K562 (cell line): ENCODE data around the gene SHC1. TPM values are rescaled to one million over a fixed set of nuclear protein-coding genes. Genes with fewer than 3 reads are reported as not detected.

Experiments
- ATAC-seq: fragments of 200-7000 bp; cut with Tn5 transposase; 3 replicates; pipeline ENCODE4 v1.9.1; 2020; ENCODE audit warnings: moderate library complexity
- BruUV-seq: library from RNA; stranded (reverse); fragments of 400-500 nt; replicated peaks from 2 replicates; lab custom pipeline; 2021; lab: Mats Ljungman, UMichigan
- CTCF ChIA-PET: fragments of 300-600 bp; formaldehyde crosslinking; extraction: SDS; loops from one replicate; lab custom pipeline; 2021; ENCODE audit warnings: low intra/inter-chr PET ratio; lab: Yijun Ruan, JAX
- POLR2A ChIA-PET: fragments of 300-600, 350-650 bp; sonication (Branson Sonifier 250); formaldehyde crosslinking; extraction: SDS; loops from one replicate; lab custom pipeline; 2021; ENCODE audit warnings: antibody characterized with exemption, inconsistent platforms; lab: Yijun Ruan, JAX
- DNase-seq, 4 experiments: peaks; one replicate each; pipeline versions ENCODE4 v3.0.0 to v3.0.0-alpha.2; 2011 to 2018; ENCODE audit warnings: low spot score in 3 of 4, mixed read lengths in 3 of 4; ENCODE audit errors: extremely low read depth in 1 of 4
- FAIRE-seq: peaks from 2 replicates; lab custom pipeline; 2011; peaks lifted over from hg19 to GRCh38; lab: Jason Lieb, UNC
- H2AFZ ChIP-seq: 2 replicates; pipeline ENCODE4 v1.6.0; 2011; ENCODE audit warnings: low read depth, low read length, control low read depth, inconsistent platforms
- H3K27ac ChIP-seq: fragments of 200-600 bp; 3 replicates; pipeline ENCODE4 v1.8.0; 2011; ENCODE audit warnings: low read depth, mild to moderate bottlenecking, control low read depth, inconsistent platforms, low read length, moderate library complexity, mixed read lengths; ENCODE audit errors: extremely low read depth
- H3K27me3 ChIP-seq, 2 experiments: fragments of 300-600 bp in 1 of 2; 2 replicates in 1 of 2; 3 replicates in 1 of 2; pipeline versions ENCODE4 v1.6.0 to v1.8.0; 2011; ENCODE audit warnings: inconsistent platforms in 2 of 2, low read length in 2 of 2, mild to moderate bottlenecking in 1 of 2, mixed read lengths in 1 of 2, moderate library complexity in 1 of 2; ENCODE audit not compliant: control insufficient read depth in 2 of 2, insufficient read depth in 2 of 2
- H3K36me3 ChIP-seq: fragments of 300-600 bp; 3 replicates; pipeline ENCODE4 v1.8.0; 2011; ENCODE audit warnings: mild to moderate bottlenecking, low read length, inconsistent platforms; ENCODE audit not compliant: control insufficient read depth, insufficient read depth
- H3K4me1 ChIP-seq, 2 experiments: fragments of 200-600 bp in 1 of 2; replicated peaks in 1 of 2; 2 replicates in 1 of 2; 3 replicates in 1 of 2; pipeline versions ENCODE4 v1.5.1 to v1.8.0; 2011; ENCODE audit warnings: inconsistent platforms in 2 of 2, low read length in 2 of 2, mild to moderate bottlenecking in 1 of 2, mixed read lengths in 1 of 2, moderate library complexity in 1 of 2; ENCODE audit not compliant: control insufficient read depth in 2 of 2, insufficient read depth in 2 of 2
- H3K4me2 ChIP-seq: 2 replicates; pipeline ENCODE4 v1.6.1; 2011; ENCODE audit warnings: low read length, control low read depth, inconsistent platforms, mixed read lengths; ENCODE audit not compliant: insufficient read depth
- H3K4me3 ChIP-seq: fragments of 200-600 bp; sonication (generic), shearing (Covaris generic); 2 replicates; pipeline ENCODE4 v1.5.1; 2016; ENCODE audit warnings: control low read depth, inconsistent platforms
- H3K79me2 ChIP-seq: fragments of 200-600 bp; 3 replicates; pipeline ENCODE4 v1.8.0; 2011; ENCODE audit warnings: low read length, inconsistent platforms; ENCODE audit not compliant: control insufficient read depth, insufficient read depth
- H3K9ac ChIP-seq, 2 experiments: 2 replicates each; pipeline versions ENCODE4 v1.6.0 to v1.6.1; 2011; ENCODE audit warnings: low read depth in 2 of 2, low read length in 2 of 2, control low read depth in 1 of 2, inconsistent platforms in 1 of 2, mild to moderate bottlenecking in 1 of 2, mixed read lengths in 1 of 2; ENCODE audit not compliant: insufficient read depth in 1 of 2
- H3K9me1 ChIP-seq: one replicate; pipeline ENCODE4 v1.6.0; 2011; ENCODE audit warnings: inconsistent platforms, mild to moderate bottlenecking, low read length, moderate library complexity; ENCODE audit not compliant: control insufficient read depth, insufficient read depth
- H3K9me3 ChIP-seq: replicated peaks from 2 replicates; pipeline ENCODE4 v1.5.1; 2011; ENCODE audit warnings: low read depth, low read length, inconsistent platforms; ENCODE audit not compliant: control insufficient read depth, insufficient read depth
- H4K20me1 ChIP-seq: replicated peaks from 2 replicates; pipeline ENCODE4 v1.6.1; 2011; ENCODE audit warnings: low read length, inconsistent platforms, mixed read lengths; ENCODE audit not compliant: control insufficient read depth, insufficient read depth
- CREM ChIP-seq: IDR thresholded peaks from 2 replicates; pipeline ENCODE4 v1.6.1; 2014; ENCODE audit warnings: antibody characterized with exemption, low read depth
- POLR2G ChIP-seq: fragments of 200-400 bp; formaldehyde crosslinking; IDR thresholded peaks from 2 replicates; pipeline ENCODE4 v1.6.1; 2017; ENCODE audit warnings: low read depth, mild to moderate bottlenecking, antibody characterized with exemption, low read length, moderate library complexity
- RBFOX2 ChIP-seq: fragments of 200-400 bp; formaldehyde crosslinking; IDR thresholded peaks from 2 replicates; pipeline ENCODE4 v1.6.1; 2017; ENCODE audit warnings: low read depth, mild to moderate bottlenecking, low read length, moderate library complexity
- SIX5 ChIP-seq, 2 experiments: IDR thresholded peaks; 2 replicates each; pipeline ENCODE4 v1.6.1; 2011; ENCODE audit warnings: low read length in 2 of 2, borderline replicate concordance in 1 of 2, low read depth in 1 of 2, mild to moderate bottlenecking in 1 of 2, moderate library complexity in 1 of 2; ENCODE audit not compliant: insufficient read depth in 1 of 2
- STAG1 ChIP-seq: sonication (generic); formaldehyde crosslinking; IDR thresholded peaks from 2 replicates; pipeline ENCODE4 v1.5.0; 2020; ENCODE audit warnings: missing genetic modification reagents, borderline replicate concordance
- ZC3H4 ChIP-seq: sonication (generic); formaldehyde crosslinking; IDR thresholded peaks from 2 replicates; pipeline ENCODE4 v1.9.0; 2021; ENCODE audit warnings: missing genetic modification reagents, borderline replicate concordance
- ZFP36 ChIP-seq: fragments of 150-350 bp; IDR thresholded peaks from 2 replicates; pipeline ENCODE4 v1.6.1; 2018; ENCODE audit warnings: low read length, low read depth; ENCODE audit not compliant: partially characterized antibody
- WGBS: fragments of 100-300 bp; shearing (Covaris generic); methylation state at CpG from one replicate; pipeline ENCODE4 v1.1.6; 2016; ENCODE audit warnings: low coverage, mixed read lengths; ENCODE audit not compliant: insufficient coverage; ENCODE audit errors: missing lambda C conversion rate; 5-methylcytosine and 5-hydroxymethylcytosine counted together
- in situ Hi-C: fragments of 300-500 bp; cut with MboI; formaldehyde crosslinking; loops from 4 replicates; pipeline ENCODE4 v1.15.0; 2018; ENCODE audit warnings: inconsistent platforms, mixed read lengths
- intact Hi-C: fragments of 100-400 bp; cut with micrococcal nuclease; formaldehyde crosslinking; loops from 2 replicates; pipeline ENCODE4 v1.14.2; 2022
- polyA plus RNA-seq, 8 experiments: library from polyadenylated mRNA; depleted of rRNA in 4 of 8; stranded (reverse) in 5 of 8; unstranded in 3 of 8; fragments of >200 nt; fragmentation: Nextera tagmentation in 2 of 8; fragmentation: Illumina TruSeq in 1 of 8; extraction: Ambion mirVana in 2 of 8; extraction: Trizol in 1 of 8; gene quantifications; 2 replicates each; pipeline versions ENCODE4 v1.2.1 to v1.2.3, GENCODE V29; 2011 to 2014; ENCODE audit warnings: inconsistent platforms in 1 of 8, missing spikeins in 1 of 8
- total RNA-seq, 7 experiments: library from RNA; depleted of rRNA in 6 of 7; stranded (reverse); fragments of >200 nt in 6 of 7; fragmentation: Illumina TruSeq in 2 of 7; extraction: Trizol in 2 of 7; gene quantifications; 2 replicates each; pipeline versions ENCODE4 v1.2.1 to v1.2.3, GENCODE V29; 2011 to 2021; ENCODE audit warnings: low replicate concordance in 1 of 7
- TF ChIP-seq, protein P1 (sequence below): fragments of 450-650 bp; IDR thresholded peaks from 2 replicates; pipeline ENCODE4 v1.6.1; 2016
- TF ChIP-seq, protein P2 (sequence below): sonication (generic); formaldehyde crosslinking; IDR thresholded peaks from 2 replicates; pipeline ENCODE4 v1.8.0; 2023; ENCODE audit warnings: mild to moderate bottlenecking, missing genetic modification reagents

The SHC1 gene
- total and polyA plus RNA-seq, 9 of the 15 experiments (the other 6 are each of a cell fraction or from before 2014, with no cell fraction given) = 4.1 to 113 (median 51.9) TPM

DNA sequence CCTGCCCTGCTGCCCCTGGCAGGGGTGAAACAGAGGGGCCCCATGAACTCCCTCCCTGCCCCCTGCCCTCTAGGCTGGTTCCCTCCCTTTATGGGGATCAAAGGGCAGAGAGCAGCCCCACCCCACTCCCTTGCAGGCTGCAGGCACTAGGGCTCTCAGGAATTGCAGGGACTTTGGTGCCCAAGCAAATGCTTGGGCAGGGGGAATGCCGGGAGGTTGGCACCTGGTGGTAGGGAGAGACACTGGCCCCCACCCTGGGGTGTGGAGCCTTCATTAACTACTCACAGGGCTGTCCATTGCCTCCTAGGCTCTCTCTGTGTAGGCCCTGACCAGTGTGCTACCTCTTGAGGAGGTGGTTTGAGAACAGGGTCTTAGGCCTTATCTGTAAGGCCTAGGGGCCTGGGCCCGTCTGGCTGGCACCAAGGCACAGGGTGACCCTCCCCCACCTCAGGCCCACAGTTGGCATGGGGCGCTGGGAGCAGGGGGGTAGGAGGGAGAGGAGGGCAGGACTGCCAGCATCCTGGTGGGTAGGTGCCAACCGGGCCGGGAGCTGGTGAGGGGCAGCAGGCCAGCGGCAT lies 36.8 kb upstream of the SHC1 start:
- WGBS = 87% methylated on average over 5 of the region's 6 CpGs
- peaks cover 3% of the 10 kb centered on the region for H4K20me1 ChIP-seq
- peaks cover 66% of the 10 kb centered on the region; the same call in 2 of the 3 replicates for H3K36me3 ChIP-seq
- H3K4me3 ChIP-seq = no peak overlapping the region
- in situ Hi-C loops (no loop called here), intact Hi-C loops (no loop called here)
- H3K9me3 ChIP-seq = no peaks in the 10 kb centered on the region
- no peak overlapping the region for H2AFZ ChIP-seq
- no peak for DNase-seq
- POLR2A ChIA-PET = interaction anchor here (0.6 to 1.7 kb wide), 9 partner anchors 10 to 749 kb away, joined by 3 to 12 read pairs (median 3); partner anchors contain the start of genes ADAM15 and DPM3
- no TSS peak for BruUV-seq
- FAIRE-seq = no peak
- peaks cover 78 to 84% of the 10 kb centered on the region in 2 experiments for H3K4me1 ChIP-seq
- CTCF ChIA-PET = interaction anchor here (0.6 kb wide), 1 partner anchor 70 kb away, joined by 4 read pairs; no protein-coding TSS in a partner anchor
- H3K79me2 ChIP-seq = peaks cover 97% of the 10 kb centered on the region
- 0 out of 2 replicates have a peak, but pooled peaks have one; percentile 38 for TF ChIP-seq POLR2G
- TF ChIP-seq ZC3H4 = no peak
- TF ChIP-seq, all 486 proteins: peak for 1
- Histone ChIP-seq H3K4me2 (no peak overlapping the region), H3K9ac (peak overlapping the region in 1 of 2 experiments; percentile 83; a peak in 2 of 4 replicates), H3K27me3 (no peaks in the 10 kb centered on the region), H3K9me1 (no peaks in the 10 kb centered on the region), H3K27ac (no peak overlapping the region; the same call in 2 of the 3 replicates)
- no peak for ATAC-seq

DNA sequence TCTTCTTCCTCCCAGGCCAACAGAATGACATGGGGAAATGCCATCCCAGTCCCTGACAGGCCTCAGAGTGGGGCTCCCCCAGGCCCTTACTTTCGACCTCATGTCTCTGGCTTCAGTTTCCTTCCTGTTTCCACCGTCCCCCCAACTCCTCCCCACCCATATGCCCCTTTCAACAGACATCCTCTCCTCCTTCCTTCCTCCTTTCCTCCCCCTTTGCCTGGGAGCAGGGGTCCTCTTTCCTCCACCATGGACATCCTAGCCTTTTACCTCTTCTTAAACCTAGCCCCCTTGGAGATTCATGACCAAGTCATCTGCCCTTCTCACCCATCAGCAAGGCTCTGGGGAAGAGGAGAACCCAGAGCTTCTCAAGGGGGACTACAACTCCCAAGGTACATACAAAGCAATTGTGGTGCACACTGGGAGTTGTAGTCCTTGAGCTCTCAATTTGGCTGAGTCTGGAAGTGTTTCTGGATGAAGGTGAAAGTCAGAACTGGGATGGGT lies 36.1 kb upstream of the SHC1 start:
- BruUV-seq = no TSS peak
- H3K27me3 ChIP-seq = no peaks in the 10 kb centered on the region
- H4K20me1 ChIP-seq = peaks cover 3% of the 10 kb centered on the region
- ChIA-PET CTCF (no interaction called here), POLR2A (interaction anchor here (0.6 to 1.0 kb wide), 7 partner anchors 11 to 748 kb away, joined by 3 to 4 read pairs (median 3); partner anchors contain the start of gene DPM3)
- no peak overlapping the region for H2AFZ ChIP-seq
- DNase-seq (no peak), ATAC-seq (no peak), FAIRE-seq (peak; percentile 94)
- intact Hi-C loops (no loop called here), in situ Hi-C loops (no loop called here)
- H3K9me3 ChIP-seq = no peaks in the 10 kb centered on the region
- no peaks in the 10 kb centered on the region for H3K9me1 ChIP-seq
- peaks cover 90% of the 10 kb centered on the region for H3K79me2 ChIP-seq
- H3K9ac ChIP-seq = no peak overlapping the region; a peak in 1 of 4 replicates
- H3K4me3 ChIP-seq = no peak overlapping the region
- H3K4me1 ChIP-seq = peaks cover 71 to 79% of the 10 kb centered on the region in 2 experiments
- no peak overlapping the region for H3K4me2 ChIP-seq
- H3K27ac ChIP-seq = peak overlapping the region; percentile 33; the same call in 2 of the 3 replicates
- peaks cover 60% of the 10 kb centered on the region; the same call in 2 of the 3 replicates for H3K36me3 ChIP-seq
- 55% methylated on average over 2 of the region's 2 CpGs for WGBS
- no peak for TF ChIP-seq RBFOX2
- TF ChIP-seq, protein P1, sequence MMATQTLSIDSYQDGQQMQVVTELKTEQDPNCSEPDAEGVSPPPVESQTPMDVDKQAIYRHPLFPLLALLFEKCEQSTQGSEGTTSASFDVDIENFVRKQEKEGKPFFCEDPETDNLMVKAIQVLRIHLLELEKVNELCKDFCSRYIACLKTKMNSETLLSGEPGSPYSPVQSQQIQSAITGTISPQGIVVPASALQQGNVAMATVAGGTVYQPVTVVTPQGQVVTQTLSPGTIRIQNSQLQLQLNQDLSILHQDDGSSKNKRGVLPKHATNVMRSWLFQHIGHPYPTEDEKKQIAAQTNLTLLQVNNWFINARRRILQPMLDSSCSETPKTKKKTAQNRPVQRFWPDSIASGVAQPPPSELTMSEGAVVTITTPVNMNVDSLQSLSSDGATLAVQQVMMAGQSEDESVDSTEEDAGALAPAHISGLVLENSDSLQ = no peak
- TF ChIP-seq, protein P2, sequence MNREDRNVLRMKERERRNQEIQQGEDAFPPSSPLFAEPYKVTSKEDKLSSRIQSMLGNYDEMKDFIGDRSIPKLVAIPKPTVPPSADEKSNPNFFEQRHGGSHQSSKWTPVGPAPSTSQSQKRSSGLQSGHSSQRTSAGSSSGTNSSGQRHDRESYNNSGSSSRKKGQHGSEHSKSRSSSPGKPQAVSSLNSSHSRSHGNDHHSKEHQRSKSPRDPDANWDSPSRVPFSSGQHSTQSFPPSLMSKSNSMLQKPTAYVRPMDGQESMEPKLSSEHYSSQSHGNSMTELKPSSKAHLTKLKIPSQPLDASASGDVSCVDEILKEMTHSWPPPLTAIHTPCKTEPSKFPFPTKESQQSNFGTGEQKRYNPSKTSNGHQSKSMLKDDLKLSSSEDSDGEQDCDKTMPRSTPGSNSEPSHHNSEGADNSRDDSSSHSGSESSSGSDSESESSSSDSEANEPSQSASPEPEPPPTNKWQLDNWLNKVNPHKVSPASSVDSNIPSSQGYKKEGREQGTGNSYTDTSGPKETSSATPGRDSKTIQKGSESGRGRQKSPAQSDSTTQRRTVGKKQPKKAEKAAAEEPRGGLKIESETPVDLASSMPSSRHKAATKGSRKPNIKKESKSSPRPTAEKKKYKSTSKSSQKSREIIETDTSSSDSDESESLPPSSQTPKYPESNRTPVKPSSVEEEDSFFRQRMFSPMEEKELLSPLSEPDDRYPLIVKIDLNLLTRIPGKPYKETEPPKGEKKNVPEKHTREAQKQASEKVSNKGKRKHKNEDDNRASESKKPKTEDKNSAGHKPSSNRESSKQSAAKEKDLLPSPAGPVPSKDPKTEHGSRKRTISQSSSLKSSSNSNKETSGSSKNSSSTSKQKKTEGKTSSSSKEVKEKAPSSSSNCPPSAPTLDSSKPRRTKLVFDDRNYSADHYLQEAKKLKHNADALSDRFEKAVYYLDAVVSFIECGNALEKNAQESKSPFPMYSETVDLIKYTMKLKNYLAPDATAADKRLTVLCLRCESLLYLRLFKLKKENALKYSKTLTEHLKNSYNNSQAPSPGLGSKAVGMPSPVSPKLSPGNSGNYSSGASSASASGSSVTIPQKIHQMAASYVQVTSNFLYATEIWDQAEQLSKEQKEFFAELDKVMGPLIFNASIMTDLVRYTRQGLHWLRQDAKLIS (CRISPR knock-in tag) = no peak
- TF ChIP-seq STAG1 (CRISPR knock-in tag) = no peak
- no peak for TF ChIP-seq ZFP36
- TF ChIP-seq CREM = peak; percentile 57
- TF ChIP-seq SIX5 (IDR thresholded peaks at IDR 0.05; ENCODE audit: borderline replicate concordance in 1 of 2, insufficient read depth in 1 of 2, low read depth in 1 of 2, low read length in 2 of 2) = peak; percentile 92 to 93
